Loucy (cell line): Measurements from ENCODE around the gene NOVA2.

ENCODE experiments used
- EZH2phosphoT487 ChIP-seq: fragments of 200-600 bp; IDR thresholded peaks from 2 replicates; pipeline ENCODE4 v1.6.1; 2018; ENCODE audit warnings: antibody characterized with exemption, mild to moderate bottlenecking, moderate library complexity, borderline replicate concordance
- TF ChIP-seq, protein P1 (sequence below): fragments of 200-600 bp; sonication (generic); conservative IDR thresholded peaks from 2 replicates; pipeline ENCODE4 v1.5.1; 2014; ENCODE audit warnings: mild to moderate bottlenecking, antibody characterized with exemption, low read length

DNA sequence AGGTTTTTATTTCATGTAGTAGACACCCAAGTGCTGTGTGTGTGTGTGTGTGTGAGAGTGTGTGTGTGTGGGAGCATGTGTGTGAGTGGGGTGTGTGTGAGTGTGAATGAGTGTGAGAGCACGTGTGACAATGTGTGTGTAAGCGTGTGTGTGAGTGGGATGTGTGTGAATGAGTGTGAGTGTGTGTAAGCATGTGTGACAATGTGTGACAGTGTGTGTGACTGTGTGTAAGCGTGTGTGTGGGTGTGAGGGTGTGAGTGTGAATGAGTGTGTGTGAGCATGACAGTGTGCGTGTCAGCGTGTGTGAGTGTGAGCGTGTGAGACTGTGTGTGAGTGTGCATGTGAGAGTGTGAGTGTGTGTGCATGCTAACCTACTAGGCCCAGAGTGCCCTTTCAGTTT, 15.3 kb downstream of the NOVA2 start:
- TF ChIP-seq, protein P1, sequence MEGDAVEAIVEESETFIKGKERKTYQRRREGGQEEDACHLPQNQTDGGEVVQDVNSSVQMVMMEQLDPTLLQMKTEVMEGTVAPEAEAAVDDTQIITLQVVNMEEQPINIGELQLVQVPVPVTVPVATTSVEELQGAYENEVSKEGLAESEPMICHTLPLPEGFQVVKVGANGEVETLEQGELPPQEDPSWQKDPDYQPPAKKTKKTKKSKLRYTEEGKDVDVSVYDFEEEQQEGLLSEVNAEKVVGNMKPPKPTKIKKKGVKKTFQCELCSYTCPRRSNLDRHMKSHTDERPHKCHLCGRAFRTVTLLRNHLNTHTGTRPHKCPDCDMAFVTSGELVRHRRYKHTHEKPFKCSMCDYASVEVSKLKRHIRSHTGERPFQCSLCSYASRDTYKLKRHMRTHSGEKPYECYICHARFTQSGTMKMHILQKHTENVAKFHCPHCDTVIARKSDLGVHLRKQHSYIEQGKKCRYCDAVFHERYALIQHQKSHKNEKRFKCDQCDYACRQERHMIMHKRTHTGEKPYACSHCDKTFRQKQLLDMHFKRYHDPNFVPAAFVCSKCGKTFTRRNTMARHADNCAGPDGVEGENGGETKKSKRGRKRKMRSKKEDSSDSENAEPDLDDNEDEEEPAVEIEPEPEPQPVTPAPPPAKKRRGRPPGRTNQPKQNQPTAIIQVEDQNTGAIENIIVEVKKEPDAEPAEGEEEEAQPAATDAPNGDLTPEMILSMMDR: no peak
- no peak for TF ChIP-seq EZH2phosphoT487
